ENCODE data around the gene GNAI2. TPM values are rescaled to one million over a fixed set of nuclear protein-coding genes. Genes with fewer than 3 reads are reported as not detected.

GNAI2 gene
- polyA plus RNA-seq, 1 of the 3 experiments (the other 2 are of a cell fraction) = 649 TPM

DNA sequence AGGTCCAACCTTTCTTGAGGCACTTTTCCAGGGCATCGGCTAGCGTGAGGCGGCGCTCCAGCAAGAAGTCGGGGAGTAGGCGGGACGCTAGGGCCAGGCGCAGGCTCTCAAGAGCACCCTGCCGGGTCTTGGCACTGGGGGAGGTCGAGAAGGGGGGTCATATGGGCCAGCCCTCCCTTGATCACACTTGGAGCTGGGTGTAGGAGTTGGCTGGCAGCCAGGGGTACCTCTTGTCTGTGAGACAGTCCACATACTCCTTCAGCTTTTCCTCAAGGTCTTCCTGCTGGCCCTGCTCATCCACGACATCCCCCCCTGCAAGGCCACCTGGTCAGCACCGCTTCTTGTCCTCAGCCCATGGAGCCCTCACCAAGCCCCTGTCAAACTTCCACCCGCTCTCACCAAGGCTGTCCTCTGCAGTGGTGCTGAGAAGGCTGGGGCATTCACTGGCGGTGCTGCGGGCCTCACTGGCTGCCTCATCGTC lies 54.2 kb downstream of the GNAI2 start:
- DNase-seq = no peak
- CTCF ChIA-PET = interaction anchor here (0.7 to 1.6 kb wide), 6 partner anchors 15 to 98 kb away, joined by 3 to 10 read pairs (median 5); partner anchors contain the start of gene HYAL2
- H3K4me1 ChIP-seq (ENCODE audit: control insufficient read depth in 1 of 2, insufficient read depth in 2 of 2, low read depth in 1 of 2, low read length in 1 of 2) = peaks cover 3 to 16% of the 10 kb centered on the region in 2 experiments; a peak in 2 of 4 replicates
- no peaks in the 10 kb centered on the region for H3K27me3 ChIP-seq (ENCODE audit: insufficient read depth)
- H4K20me1 ChIP-seq (ENCODE audit: insufficient read depth) = no peaks in the 10 kb centered on the region
- H3K9ac ChIP-seq = no peak overlapping the region
- H2AFZ ChIP-seq (ENCODE audit: low read depth) = no peak overlapping the region
- peaks cover 3 to 29% of the 10 kb centered on the region in 2 experiments for H3K36me3 ChIP-seq (replicated peaks in 1 of 2; ENCODE audit: control insufficient read depth in 1 of 2, insufficient read depth in 2 of 2, low read length in 1 of 2)
- no peak overlapping the region for H3K4me3 ChIP-seq (ENCODE audit: low read depth in 2 of 2, low read length in 1 of 2)
- H3K4me2 ChIP-seq = no peak overlapping the region
- H3K9me3 ChIP-seq = no peaks in the 10 kb centered on the region
- WGBS (ENCODE audit: low lambda C conversion rate) = 93% methylated on average over 13 of the region's 16 CpGs
- H3F3A ChIP-seq (replicated peaks; ENCODE audit: insufficient read depth) = no peaks in the 10 kb centered on the region
- no peak overlapping the region for H3K27ac ChIP-seq (ENCODE audit: low read depth in 2 of 2, low read length in 1 of 2)
- POLR2A ChIA-PET = no interaction called here
- TF ChIP-seq NFIC (IDR thresholded peaks at IDR 0.05; ENCODE audit: borderline replicate concordance) = no peak
- TF ChIP-seq, protein P1, sequence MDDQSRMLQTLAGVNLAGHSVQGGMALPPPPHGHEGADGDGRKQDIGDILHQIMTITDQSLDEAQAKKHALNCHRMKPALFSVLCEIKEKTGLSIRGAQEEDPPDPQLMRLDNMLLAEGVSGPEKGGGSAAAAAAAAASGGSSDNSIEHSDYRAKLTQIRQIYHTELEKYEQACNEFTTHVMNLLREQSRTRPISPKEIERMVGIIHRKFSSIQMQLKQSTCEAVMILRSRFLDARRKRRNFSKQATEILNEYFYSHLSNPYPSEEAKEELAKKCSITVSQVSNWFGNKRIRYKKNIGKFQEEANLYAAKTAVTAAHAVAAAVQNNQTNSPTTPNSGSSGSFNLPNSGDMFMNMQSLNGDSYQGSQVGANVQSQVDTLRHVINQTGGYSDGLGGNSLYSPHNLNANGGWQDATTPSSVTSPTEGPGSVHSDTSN (IDR thresholded peaks at IDR 0.05) = no peak
- no peak for TF ChIP-seq RCOR1 (IDR thresholded peaks at IDR 0.05; ENCODE audit: low read length)
- TF ChIP-seq, protein P2, sequence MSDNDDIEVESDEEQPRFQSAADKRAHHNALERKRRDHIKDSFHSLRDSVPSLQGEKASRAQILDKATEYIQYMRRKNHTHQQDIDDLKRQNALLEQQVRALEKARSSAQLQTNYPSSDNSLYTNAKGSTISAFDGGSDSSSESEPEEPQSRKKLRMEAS (IDR thresholded peaks at IDR 0.05; ENCODE audit: low read depth) = no peak
- no peak for TF ChIP-seq MXI1 (IDR thresholded peaks at IDR 0.05; ENCODE audit: low read depth, low read length)
- no peak for TF ChIP-seq EP300 (IDR thresholded peaks at IDR 0.05; ENCODE audit: borderline replicate concordance in 1 of 2, low read depth in 1 of 2, low read length in 1 of 2)
- TF ChIP-seq MEF2A (IDR thresholded peaks at IDR 0.05; ENCODE audit: borderline replicate concordance, low read depth) = no peak
- TF ChIP-seq, protein P3, sequence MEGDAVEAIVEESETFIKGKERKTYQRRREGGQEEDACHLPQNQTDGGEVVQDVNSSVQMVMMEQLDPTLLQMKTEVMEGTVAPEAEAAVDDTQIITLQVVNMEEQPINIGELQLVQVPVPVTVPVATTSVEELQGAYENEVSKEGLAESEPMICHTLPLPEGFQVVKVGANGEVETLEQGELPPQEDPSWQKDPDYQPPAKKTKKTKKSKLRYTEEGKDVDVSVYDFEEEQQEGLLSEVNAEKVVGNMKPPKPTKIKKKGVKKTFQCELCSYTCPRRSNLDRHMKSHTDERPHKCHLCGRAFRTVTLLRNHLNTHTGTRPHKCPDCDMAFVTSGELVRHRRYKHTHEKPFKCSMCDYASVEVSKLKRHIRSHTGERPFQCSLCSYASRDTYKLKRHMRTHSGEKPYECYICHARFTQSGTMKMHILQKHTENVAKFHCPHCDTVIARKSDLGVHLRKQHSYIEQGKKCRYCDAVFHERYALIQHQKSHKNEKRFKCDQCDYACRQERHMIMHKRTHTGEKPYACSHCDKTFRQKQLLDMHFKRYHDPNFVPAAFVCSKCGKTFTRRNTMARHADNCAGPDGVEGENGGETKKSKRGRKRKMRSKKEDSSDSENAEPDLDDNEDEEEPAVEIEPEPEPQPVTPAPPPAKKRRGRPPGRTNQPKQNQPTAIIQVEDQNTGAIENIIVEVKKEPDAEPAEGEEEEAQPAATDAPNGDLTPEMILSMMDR (IDR thresholded peaks at IDR 0.05) = no peak
- TF ChIP-seq YY1 (IDR thresholded peaks at IDR 0.05; ENCODE audit: low read depth) = no peak
- TF ChIP-seq SIN3A (IDR thresholded peaks at IDR 0.05; ENCODE audit: borderline replicate concordance, low read depth, low read length) = no peak
- TF ChIP-seq GATA2 (CRISPR knock-in tag; IDR thresholded peaks at IDR 0.05) = no peak
- TF ChIP-seq ELF1 (IDR thresholded peaks at IDR 0.05) = no peak
- no peak for TF ChIP-seq FOXM1 (IDR thresholded peaks at IDR 0.05; ENCODE audit: low read depth)
- TF ChIP-seq GABPA (IDR thresholded peaks at IDR 0.05; ENCODE audit: low read depth) = no peak
- TF ChIP-seq TCF12 (IDR thresholded peaks at IDR 0.05) = no peak
- TF ChIP-seq, protein P4, sequence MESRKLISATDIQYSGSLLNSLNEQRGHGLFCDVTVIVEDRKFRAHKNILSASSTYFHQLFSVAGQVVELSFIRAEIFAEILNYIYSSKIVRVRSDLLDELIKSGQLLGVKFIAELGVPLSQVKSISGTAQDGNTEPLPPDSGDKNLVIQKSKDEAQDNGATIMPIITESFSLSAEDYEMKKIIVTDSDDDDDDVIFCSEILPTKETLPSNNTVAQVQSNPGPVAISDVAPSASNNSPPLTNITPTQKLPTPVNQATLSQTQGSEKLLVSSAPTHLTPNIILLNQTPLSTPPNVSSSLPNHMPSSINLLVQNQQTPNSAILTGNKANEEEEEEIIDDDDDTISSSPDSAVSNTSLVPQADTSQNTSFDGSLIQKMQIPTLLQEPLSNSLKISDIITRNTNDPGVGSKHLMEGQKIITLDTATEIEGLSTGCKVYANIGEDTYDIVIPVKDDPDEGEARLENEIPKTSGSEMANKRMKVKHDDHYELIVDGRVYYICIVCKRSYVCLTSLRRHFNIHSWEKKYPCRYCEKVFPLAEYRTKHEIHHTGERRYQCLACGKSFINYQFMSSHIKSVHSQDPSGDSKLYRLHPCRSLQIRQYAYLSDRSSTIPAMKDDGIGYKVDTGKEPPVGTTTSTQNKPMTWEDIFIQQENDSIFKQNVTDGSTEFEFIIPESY (IDR thresholded peaks at IDR 0.05; ENCODE audit: borderline replicate concordance, low read depth) = no peak
- TF ChIP-seq, protein P5, sequence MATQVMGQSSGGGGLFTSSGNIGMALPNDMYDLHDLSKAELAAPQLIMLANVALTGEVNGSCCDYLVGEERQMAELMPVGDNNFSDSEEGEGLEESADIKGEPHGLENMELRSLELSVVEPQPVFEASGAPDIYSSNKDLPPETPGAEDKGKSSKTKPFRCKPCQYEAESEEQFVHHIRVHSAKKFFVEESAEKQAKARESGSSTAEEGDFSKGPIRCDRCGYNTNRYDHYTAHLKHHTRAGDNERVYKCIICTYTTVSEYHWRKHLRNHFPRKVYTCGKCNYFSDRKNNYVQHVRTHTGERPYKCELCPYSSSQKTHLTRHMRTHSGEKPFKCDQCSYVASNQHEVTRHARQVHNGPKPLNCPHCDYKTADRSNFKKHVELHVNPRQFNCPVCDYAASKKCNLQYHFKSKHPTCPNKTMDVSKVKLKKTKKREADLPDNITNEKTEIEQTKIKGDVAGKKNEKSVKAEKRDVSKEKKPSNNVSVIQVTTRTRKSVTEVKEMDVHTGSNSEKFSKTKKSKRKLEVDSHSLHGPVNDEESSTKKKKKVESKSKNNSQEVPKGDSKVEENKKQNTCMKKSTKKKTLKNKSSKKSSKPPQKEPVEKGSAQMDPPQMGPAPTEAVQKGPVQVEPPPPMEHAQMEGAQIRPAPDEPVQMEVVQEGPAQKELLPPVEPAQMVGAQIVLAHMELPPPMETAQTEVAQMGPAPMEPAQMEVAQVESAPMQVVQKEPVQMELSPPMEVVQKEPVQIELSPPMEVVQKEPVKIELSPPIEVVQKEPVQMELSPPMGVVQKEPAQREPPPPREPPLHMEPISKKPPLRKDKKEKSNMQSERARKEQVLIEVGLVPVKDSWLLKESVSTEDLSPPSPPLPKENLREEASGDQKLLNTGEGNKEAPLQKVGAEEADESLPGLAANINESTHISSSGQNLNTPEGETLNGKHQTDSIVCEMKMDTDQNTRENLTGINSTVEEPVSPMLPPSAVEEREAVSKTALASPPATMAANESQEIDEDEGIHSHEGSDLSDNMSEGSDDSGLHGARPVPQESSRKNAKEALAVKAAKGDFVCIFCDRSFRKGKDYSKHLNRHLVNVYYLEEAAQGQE (IDR thresholded peaks at IDR 0.05; ENCODE audit: low read depth, low read length) = no peak
- TF ChIP-seq EZH2phosphoT487 (IDR thresholded peaks at IDR 0.05; ENCODE audit: borderline replicate concordance, low read depth) = no peak
- H3K9me2 ChIP-seq = no peaks in the 10 kb centered on the region
- peaks cover 20% of the 10 kb centered on the region for H3K79me2 ChIP-seq (ENCODE audit: insufficient read depth)
